Neural progenitor cell (in vitro differentiated cells): ENCODE results near the gene RPS28. TPM values are rescaled to one million over a fixed set of nuclear protein-coding genes. Genes with fewer than 3 reads are reported as not detected.
A peak's percentile ranks its signal among the peaks of the same experiment; 100 is the strongest.

Experiments
- DNase-seq: peaks from one replicate; pipeline ENCODE4 v3.0.0-alpha.2; 2016; ENCODE audit warnings: low spot score
- H2AFZ ChIP-seq: fragments of 200-600 bp; sonication (generic); replicated peaks from 2 replicates; pipeline ENCODE4 v1.6.1; 2016; ENCODE audit warnings: antibody characterized with exemption
- H3F3A ChIP-seq: fragments of 200-600 bp; sonication (generic); 2 replicates; pipeline ENCODE4 v1.6.1; 2016; ENCODE audit warnings: antibody characterized with exemption, low read depth
- H3K27ac ChIP-seq: fragments of 200-600 bp; sonication (generic); 2 replicates; pipeline ENCODE4 v1.5.1; 2016; ENCODE audit warnings: mild to moderate bottlenecking
- H3K27me3 ChIP-seq: fragments of 200-600 bp; sonication (generic); 2 replicates; pipeline ENCODE4 v1.6.1; 2016; ENCODE audit warnings: mild to moderate bottlenecking, moderate library complexity
- H3K36me3 ChIP-seq: fragments of 200-600 bp; sonication (generic); 2 replicates; pipeline ENCODE4 v1.5.1; 2016
- H3K4me1 ChIP-seq: fragments of 200-600 bp; sonication (generic); 2 replicates; pipeline ENCODE4 v1.6.1; 2016; ENCODE audit warnings: mixed run types
- H3K4me2 ChIP-seq: fragments of 200-600 bp; sonication (generic); 2 replicates; pipeline ENCODE4 v1.6.1; 2016
- H3K4me3 ChIP-seq: fragments of 200-600 bp; sonication (generic); 2 replicates; pipeline ENCODE4 v1.5.1; 2016
- H3K79me2 ChIP-seq: fragments of 200-600 bp; sonication (generic); 2 replicates; pipeline ENCODE4 v1.6.1; 2016; ENCODE audit warnings: low read depth
- H3K9ac ChIP-seq: fragments of 200-600 bp; sonication (generic); 2 replicates; pipeline ENCODE4 v1.6.1; 2016
- H3K9me3 ChIP-seq: fragments of 200-600 bp; sonication (generic); 2 replicates; pipeline ENCODE4 v1.5.1; 2016; ENCODE audit warnings: low read depth
- H4K20me1 ChIP-seq: fragments of 200-600 bp; sonication (generic); 2 replicates; pipeline ENCODE4 v1.6.1; 2016; ENCODE audit warnings: low read depth
- H3K27ac Mint-ChIP-seq: 3 replicates; pipeline ENCODE4 v1.8.0; 2021; ENCODE audit warnings: mixed read lengths
- H3K27me3 Mint-ChIP-seq: 2 replicates; pipeline ENCODE4 v1.8.0; 2022; ENCODE audit warnings: low read depth, mild to moderate bottlenecking, inconsistent platforms, moderate library complexity, mixed read lengths; ENCODE audit not compliant: insufficient read depth
- H3K36me3 Mint-ChIP-seq: 3 replicates; pipeline ENCODE4 v1.8.0; 2021; ENCODE audit warnings: mixed read lengths
- H3K4me1 Mint-ChIP-seq: 3 replicates; pipeline ENCODE4 v1.8.0; 2021; ENCODE audit warnings: mixed read lengths
- H3K4me3 Mint-ChIP-seq: 3 replicates; pipeline ENCODE4 v1.8.0; 2021; ENCODE audit warnings: mild to moderate bottlenecking, moderate library complexity, mixed read lengths
- H3K9me3 Mint-ChIP-seq: 3 replicates; pipeline ENCODE4 v1.8.0; 2020; ENCODE audit warnings: mixed read lengths
- EZH2 ChIP-seq: fragments of 200-600 bp; sonication (generic); IDR thresholded peaks from 2 replicates; pipeline ENCODE4 v1.6.1; 2017; ENCODE audit warnings: antibody characterized with exemption, mild to moderate bottlenecking, moderate library complexity
- EZH2phosphoT487 ChIP-seq: fragments of 200-600 bp; sonication (generic); IDR thresholded peaks from 2 replicates; pipeline ENCODE4 v1.6.1; 2017; ENCODE audit warnings: antibody characterized with exemption
- total RNA-seq: library from RNA; depleted of rRNA; stranded (reverse); fragments of >200 nt; gene quantifications from 2 replicates; pipeline ENCODE4 v1.2.3, GENCODE V29; 2015; ENCODE audit warnings: low replicate concordance
- TF ChIP-seq, protein P1 (sequence below): fragments of 200-600 bp; sonication (generic); IDR thresholded peaks from 2 replicates; pipeline ENCODE4 v1.5.1; 2017; ENCODE audit warnings: antibody characterized with exemption, mild to moderate bottlenecking

Gene RPS28
- total RNA-seq, 1 donor from 2014 or later, result 296 TPM

DNA sequence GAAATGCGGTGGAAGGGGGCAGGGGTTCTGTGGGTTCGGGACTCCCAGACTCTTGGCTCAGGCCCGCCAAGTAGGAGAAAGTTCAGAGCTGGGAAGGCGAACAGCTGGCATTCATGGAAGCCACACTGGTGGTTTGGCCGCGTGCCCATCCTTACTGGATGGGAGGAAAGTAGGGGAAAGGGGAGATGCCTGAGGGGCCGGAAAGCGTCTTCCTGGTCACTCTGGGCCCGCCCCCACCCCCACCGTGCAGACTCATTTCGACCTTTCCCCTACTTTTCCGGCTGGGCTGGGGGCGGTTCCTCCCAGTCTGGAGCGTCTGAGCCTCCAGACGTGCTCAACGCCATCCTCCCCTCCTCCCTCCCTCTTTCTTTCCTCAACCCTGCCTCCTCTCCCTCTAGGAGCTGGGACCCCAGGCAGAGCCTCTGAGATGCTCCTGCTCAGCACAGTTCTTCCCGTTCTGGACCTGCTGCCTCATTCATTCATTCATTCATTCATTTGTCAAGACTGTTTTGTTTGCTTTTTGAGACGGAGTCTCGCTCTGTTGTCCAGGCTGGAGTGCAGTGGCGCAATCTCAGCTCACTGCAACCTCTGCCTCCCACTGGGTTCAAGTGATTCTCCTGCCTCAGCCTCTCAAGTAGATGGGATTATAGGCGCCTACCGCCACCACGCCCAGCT lies 46.2 kb downstream of the RPS28 start:
- peak; percentile 68 for DNase-seq
- Histone ChIP-seq H4K20me1 (no peaks in the 10 kb centered on the region), H3K4me1 (peaks cover 10% of the 10 kb centered on the region), H3K4me3 (peak overlapping the region; percentile 10), H3F3A (peaks cover 20% of the 10 kb centered on the region), H3K9me3 (no peaks in the 10 kb centered on the region), H3K9ac (no peak overlapping the region), H3K4me2 (peak overlapping the region; percentile 51), H2AFZ (peak overlapping the region; percentile 15), H3K79me2 (no peaks in the 10 kb centered on the region), H3K36me3 (no peaks in the 10 kb centered on the region), H3K27ac (no peak overlapping the region), H3K27me3 (peaks cover 49% of the 10 kb centered on the region)
- TF ChIP-seq EZH2, result no peak
- TF ChIP-seq, protein P1, sequence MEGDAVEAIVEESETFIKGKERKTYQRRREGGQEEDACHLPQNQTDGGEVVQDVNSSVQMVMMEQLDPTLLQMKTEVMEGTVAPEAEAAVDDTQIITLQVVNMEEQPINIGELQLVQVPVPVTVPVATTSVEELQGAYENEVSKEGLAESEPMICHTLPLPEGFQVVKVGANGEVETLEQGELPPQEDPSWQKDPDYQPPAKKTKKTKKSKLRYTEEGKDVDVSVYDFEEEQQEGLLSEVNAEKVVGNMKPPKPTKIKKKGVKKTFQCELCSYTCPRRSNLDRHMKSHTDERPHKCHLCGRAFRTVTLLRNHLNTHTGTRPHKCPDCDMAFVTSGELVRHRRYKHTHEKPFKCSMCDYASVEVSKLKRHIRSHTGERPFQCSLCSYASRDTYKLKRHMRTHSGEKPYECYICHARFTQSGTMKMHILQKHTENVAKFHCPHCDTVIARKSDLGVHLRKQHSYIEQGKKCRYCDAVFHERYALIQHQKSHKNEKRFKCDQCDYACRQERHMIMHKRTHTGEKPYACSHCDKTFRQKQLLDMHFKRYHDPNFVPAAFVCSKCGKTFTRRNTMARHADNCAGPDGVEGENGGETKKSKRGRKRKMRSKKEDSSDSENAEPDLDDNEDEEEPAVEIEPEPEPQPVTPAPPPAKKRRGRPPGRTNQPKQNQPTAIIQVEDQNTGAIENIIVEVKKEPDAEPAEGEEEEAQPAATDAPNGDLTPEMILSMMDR, result no peak
- Mint-ChIP-seq H3K36me3 (no peaks in the 10 kb centered on the region), H3K4me3 (peak overlapping the region; percentile 49), H3K27ac (no peak overlapping the region), H3K27me3 (peaks cover 34% of the 10 kb centered on the region), H3K9me3 (no peaks in the 10 kb centered on the region), H3K4me1 (peaks cover 26% of the 10 kb centered on the region)

DNA sequence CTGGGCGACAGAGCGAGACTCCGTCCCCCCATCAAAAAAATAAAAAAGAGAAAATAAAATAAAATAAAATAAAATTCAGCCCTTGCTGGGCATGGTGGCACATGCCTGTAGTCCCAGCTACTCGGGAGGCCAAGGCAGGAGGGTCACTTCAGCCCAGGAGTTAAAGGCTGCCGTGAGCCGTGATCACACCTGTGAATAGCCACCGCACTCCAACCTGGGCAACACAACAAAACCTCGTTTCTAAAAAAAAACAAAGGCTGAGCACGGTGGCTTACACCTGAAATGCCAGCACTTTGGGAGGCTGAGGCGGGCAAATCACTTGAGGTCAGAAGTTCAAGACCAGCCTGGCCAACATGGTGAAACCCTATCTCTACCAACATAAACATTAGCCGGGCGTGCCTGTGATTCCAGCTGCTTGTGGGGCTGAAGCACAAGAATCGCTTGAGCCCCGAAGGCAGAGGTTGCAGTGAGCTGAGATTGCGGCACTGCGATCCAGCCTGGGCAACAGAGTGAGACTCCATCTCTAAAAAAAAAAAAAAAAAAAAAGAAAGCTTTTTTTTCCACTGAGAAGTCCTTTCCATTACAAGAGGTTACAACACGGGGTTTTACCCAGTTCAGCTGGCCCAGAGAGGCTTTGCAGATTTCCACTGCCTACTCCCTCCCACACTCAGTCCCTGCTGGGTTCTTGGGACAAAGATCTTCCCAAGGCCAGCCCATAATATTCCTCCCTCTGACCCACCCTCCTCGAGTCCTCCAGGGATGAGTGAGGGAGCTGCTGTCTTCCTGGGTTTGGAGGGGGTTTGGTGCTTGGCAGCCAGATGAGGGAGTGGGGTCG lies 49.1 kb downstream of the RPS28 start:
- Histone ChIP-seq H3K9me3 (no peaks in the 10 kb centered on the region), H2AFZ (no peak overlapping the region), H4K20me1 (no peaks in the 10 kb centered on the region), H3F3A (no peaks in the 10 kb centered on the region), H3K4me1 (peaks cover 10% of the 10 kb centered on the region), H3K4me2 (no peak overlapping the region), H3K36me3 (no peaks in the 10 kb centered on the region), H3K27me3 (peaks cover 20% of the 10 kb centered on the region), H3K27ac (no peak overlapping the region), H3K79me2 (no peaks in the 10 kb centered on the region), H3K4me3 (no peak overlapping the region), H3K9ac (no peak overlapping the region)
- Mint-ChIP-seq H3K4me3 (no peak overlapping the region), H3K9me3 (no peaks in the 10 kb centered on the region), H3K4me1 (peaks cover 16% of the 10 kb centered on the region), H3K27me3 (peaks cover 19% of the 10 kb centered on the region), H3K27ac (no peak overlapping the region), H3K36me3 (peaks cover 2% of the 10 kb centered on the region)
- no peak for DNase-seq
- no peak for TF ChIP-seq EZH2
- TF ChIP-seq, protein P1, result no peak
- TF ChIP-seq EZH2phosphoT487, result no peak

DNA sequence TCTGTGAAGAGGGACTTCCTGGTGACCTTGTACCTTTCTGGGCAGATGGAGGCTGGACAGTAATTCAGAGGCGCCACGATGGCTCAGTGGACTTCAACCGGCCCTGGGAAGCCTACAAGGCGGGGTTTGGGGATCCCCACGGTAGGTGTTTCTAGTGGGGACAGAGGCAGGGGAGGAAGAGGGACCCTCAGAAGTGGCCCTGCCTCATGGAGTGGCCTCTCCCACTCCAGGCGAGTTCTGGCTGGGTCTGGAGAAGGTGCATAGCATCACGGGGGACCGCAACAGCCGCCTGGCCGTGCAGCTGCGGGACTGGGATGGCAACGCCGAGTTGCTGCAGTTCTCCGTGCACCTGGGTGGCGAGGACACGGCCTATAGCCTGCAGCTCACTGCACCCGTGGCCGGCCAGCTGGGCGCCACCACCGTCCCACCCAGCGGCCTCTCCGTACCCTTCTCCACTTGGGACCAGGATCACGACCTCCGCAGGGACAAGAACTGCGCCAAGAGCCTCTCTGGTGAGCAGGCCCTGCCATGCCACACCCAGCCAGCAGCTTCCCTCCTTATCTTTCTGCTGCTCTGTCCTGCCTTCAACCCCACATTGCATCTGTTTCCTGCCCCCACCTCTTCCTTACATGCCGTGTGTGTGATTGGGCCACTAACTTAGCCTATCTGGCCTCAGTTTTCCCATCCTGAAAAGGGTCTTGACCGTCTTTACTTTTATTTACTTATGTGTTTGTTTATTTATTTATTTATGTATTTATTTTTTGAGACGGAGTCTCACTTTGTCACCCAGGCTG lies 49.9 kb downstream of the RPS28 start:
- no peak overlapping the region for H3K4me2 ChIP-seq
- Mint-ChIP-seq H3K4me3 (no peak overlapping the region), H3K36me3 (peaks cover 2% of the 10 kb centered on the region), H3K27me3 (peaks cover 13% of the 10 kb centered on the region), H3K9me3 (no peaks in the 10 kb centered on the region), H3K27ac (no peak overlapping the region), H3K4me1 (peaks cover 16% of the 10 kb centered on the region)
- no peaks in the 10 kb centered on the region for H3K36me3 ChIP-seq
- no peaks in the 10 kb centered on the region for H3F3A ChIP-seq
- no peak overlapping the region for H3K4me3 ChIP-seq
- H3K27ac ChIP-seq, result no peak overlapping the region
- H3K4me1 ChIP-seq, result peaks cover 10% of the 10 kb centered on the region
- H4K20me1 ChIP-seq, result no peaks in the 10 kb centered on the region
- H3K9ac ChIP-seq, result no peak overlapping the region
- H3K9me3 ChIP-seq, result no peaks in the 10 kb centered on the region
- no peaks in the 10 kb centered on the region for H3K79me2 ChIP-seq
- no peak overlapping the region for H2AFZ ChIP-seq
- TF ChIP-seq, protein P1, result no peak
- no peak for TF ChIP-seq EZH2phosphoT487
- TF ChIP-seq EZH2, result no peak
- no peak for DNase-seq
- peaks cover 12% of the 10 kb centered on the region for H3K27me3 ChIP-seq

Other genes with a start within 250 kb of the RPS28 start
- 23.0 and 33.0 TPM in 2 replicates for gene FBN3, start 171.9 kb upstream of the RPS28 start, total RNA-seq
- 34.1 and 76.0 TPM in 2 replicates for gene CERS4, start 112.1 kb upstream of the RPS28 start, total RNA-seq
- gene CD320, start 13.1 kb upstream of the RPS28 start, total RNA-seq, result 22.4 and 52.5 TPM in 2 replicates
- 21.0 and 54.1 TPM in 2 replicates for gene NDUFA7, start 121 bp upstream of the RPS28 start, total RNA-seq
- 1.9 TPM in 1 of 2 replicates, not detected in the other for gene KANK3, start 21.8 kb downstream of the RPS28 start, total RNA-seq
- gene ANGPTL4, start 42.7 kb downstream of the RPS28 start, total RNA-seq, result 1.9 TPM in 1 of 2 replicates, not detected in the other
- gene RAB11B, start 68.9 kb downstream of the RPS28 start, total RNA-seq, result 17.1 and 32.3 TPM in 2 replicates
- 27.0 and 72.7 TPM in 2 replicates for gene MARCHF2, start 91.8 kb downstream of the RPS28 start, total RNA-seq
- gene HNRNPM, start 123.5 kb downstream of the RPS28 start, total RNA-seq, result 118 and 156 TPM in 2 replicates
- 0.22 and 0.56 TPM in 2 replicates for gene PRAM1, start 181.1 kb downstream of the RPS28 start, total RNA-seq
- 1.8 and 8.9 TPM in 2 replicates for gene ZNF414, start 192.7 kb downstream of the RPS28 start, total RNA-seq